ENCODE measurements around the gene HAPSTR1.

HAPSTR1 gene

GRCh38 chr16:9046667-9047055 is 44.8 kb upstream of the HAPSTR1 start:
- no peaks in the 10 kb centered on the region for H3F3A ChIP-seq (ENCODE audit: insufficient read depth, low read length)
- H3K27me3 ChIP-seq (replicated peaks; ENCODE audit: insufficient read depth, low read length): no peaks in the 10 kb centered on the region
- no peaks in the 10 kb centered on the region for H3K79me2 ChIP-seq (ENCODE audit: low read length)
- H3K9ac ChIP-seq (ENCODE audit: low read length): no peak overlapping the region
- no peak overlapping the region for H3K4me2 ChIP-seq (ENCODE audit: low read depth, low read length)
- TF ChIP-seq EZH2phosphoT487 (IDR thresholded peaks at IDR 0.05; ENCODE audit: low read length): no peak
- TF ChIP-seq CTCF (IDR thresholded peaks at IDR 0.05; ENCODE audit: low read length): no peak
- no peak for TF ChIP-seq EZH2 (optimal IDR thresholded peaks at IDR 0.05; ENCODE audit: low read depth, low read length)
- no peaks in the 10 kb centered on the region for H3K36me3 ChIP-seq (replicated peaks; ENCODE audit: insufficient read depth, low read length)
- no peaks in the 10 kb centered on the region for H3K9me3 ChIP-seq (replicated peaks; ENCODE audit: insufficient read depth, low read length)
- DNase-seq: no peak
- no peak overlapping the region for H3K4me3 ChIP-seq (ENCODE audit: low read length)
- H3K4me1 ChIP-seq (ENCODE audit: low read length): peaks cover 24% of the 10 kb centered on the region
- H3K9me2 ChIP-seq (replicated peaks; ENCODE audit: insufficient read depth, low read length): no peaks in the 10 kb centered on the region
- no peak overlapping the region for H2AFZ ChIP-seq (ENCODE audit: low read length)
- H3K27ac ChIP-seq (ENCODE audit: low read length): no peak overlapping the region
- H4K20me1 ChIP-seq (ENCODE audit: insufficient read depth, low read length): no peaks in the 10 kb centered on the region

- Histone ChIP-seq H2AFZ (ENCODE audit: low read length) (peak overlapping the region; percentile 51), H3K9me2 (replicated peaks; ENCODE audit: insufficient read depth, low read length) (no peaks in the 10 kb centered on the region), H3K79me2 (ENCODE audit: low read length) (no peaks in the 10 kb centered on the region), H3K27me3 (replicated peaks; ENCODE audit: insufficient read depth, low read length) (no peaks in the 10 kb centered on the region), H3K9ac (ENCODE audit: low read length) (no peak overlapping the region), H3K4me1 (ENCODE audit: low read length) (peaks cover 24% of the 10 kb centered on the region), H4K20me1 (ENCODE audit: insufficient read depth, low read length) (no peaks in the 10 kb centered on the region), H3K36me3 (replicated peaks; ENCODE audit: insufficient read depth, low read length) (no peaks in the 10 kb centered on the region), H3K4me2 (ENCODE audit: low read depth, low read length) (peak overlapping the region; percentile 47), H3K9me3 (replicated peaks; ENCODE audit: insufficient read depth, low read length) (no peaks in the 10 kb centered on the region), H3K27ac (ENCODE audit: low read length) (peak overlapping the region; percentile 5; the same call in 1 of the 2 replicates), H3K4me3 (ENCODE audit: low read length) (no peak overlapping the region), H3F3A (ENCODE audit: insufficient read depth, low read length) (no peaks in the 10 kb centered on the region)
- DNase-seq: peak; percentile 69
- no peak for TF ChIP-seq CTCF (IDR thresholded peaks at IDR 0.05; ENCODE audit: low read length)
Observed at GRCh38 chr16:9047689-9048301, 43.6 kb upstream of the HAPSTR1 start.

GRCh38 chr16:9048302-9048700 is 43.1 kb upstream of the HAPSTR1 start:
- Histone ChIP-seq H3K4me3 (ENCODE audit: low read length) (no peak overlapping the region), H3K27me3 (replicated peaks; ENCODE audit: insufficient read depth, low read length) (no peaks in the 10 kb centered on the region), H3K9ac (ENCODE audit: low read length) (no peak overlapping the region), H3K9me3 (replicated peaks; ENCODE audit: insufficient read depth, low read length) (no peaks in the 10 kb centered on the region), H4K20me1 (ENCODE audit: insufficient read depth, low read length) (no peaks in the 10 kb centered on the region), H3K27ac (ENCODE audit: low read length) (peak overlapping the region; percentile 5; the same call in 1 of the 2 replicates), H3K36me3 (replicated peaks; ENCODE audit: insufficient read depth, low read length) (no peaks in the 10 kb centered on the region), H3K9me2 (replicated peaks; ENCODE audit: insufficient read depth, low read length) (no peaks in the 10 kb centered on the region), H3K4me1 (ENCODE audit: low read length) (peaks cover 24% of the 10 kb centered on the region), H3K79me2 (ENCODE audit: low read length) (no peaks in the 10 kb centered on the region), H2AFZ (ENCODE audit: low read length) (0 out of 2 replicates have a peak overlapping the region, but pooled peaks have one; percentile 51), H3F3A (ENCODE audit: insufficient read depth, low read length) (no peaks in the 10 kb centered on the region), H3K4me2 (ENCODE audit: low read depth, low read length) (no peak overlapping the region)
- DNase-seq: no peak
- no peak for TF ChIP-seq CTCF (IDR thresholded peaks at IDR 0.05; ENCODE audit: low read length)
- no peak for TF ChIP-seq EZH2 (optimal IDR thresholded peaks at IDR 0.05; ENCODE audit: low read depth, low read length)
- TF ChIP-seq EZH2phosphoT487 (IDR thresholded peaks at IDR 0.05; ENCODE audit: low read length): no peak

Data from MM.1S (cell line).